ENCODE measurements around the gene EML6. TPM values are rescaled to one million over a fixed set of nuclear protein-coding genes. Genes with fewer than 3 reads are reported as not detected.

Gene EML6
- total and polyA plus RNA-seq, 2 of the 8 experiments (the other 6 are each of a cell fraction or from before 2014, with no cell fraction given), result 1.2 to 1.6 TPM

- 95% methylated on average over 2 of the region's 2 CpGs; no CpG with 5 or more reads in 1 of the 2 experiments for WGBS, 2 experiments (ENCODE audit: extremely low coverage in 1 of 2, insufficient coverage in 1 of 2, insufficient read length in 1 of 2, insufficient replicate concordance in 2 of 2, low coverage in 1 of 2, low lambda C conversion rate in 2 of 2, missing lambda C conversion rate in 1 of 2)
- Histone ChIP-seq H3K56ac (replicated peaks; ENCODE audit: insufficient read length, low read depth, low read length) (no peak overlapping the region), H3K4me3 (ENCODE audit: extremely low read depth in 1 of 4, insufficient read depth in 2 of 4, low read depth in 3 of 4, low read length in 4 of 4) (no peak overlapping the region), H2BK20ac (ENCODE audit: low read length) (no peak overlapping the region), H4K20me1 (replicated peaks in 1 of 2; ENCODE audit: control insufficient read depth in 1 of 2, insufficient read depth in 2 of 2, low read length in 2 of 2) (peaks cover 11 to 18% of the 10 kb centered on the region in 2 experiments), H3K4ac (replicated peaks; ENCODE audit: insufficient read length, low read depth, low read length) (no peak overlapping the region), H2AK5ac (ENCODE audit: low read depth, low read length) (no peak overlapping the region), H3K14ac (ENCODE audit: insufficient read length) (no peak overlapping the region), H3K9ac (replicated peaks in 1 of 4; ENCODE audit: extremely low read depth in 1 of 4, low read depth in 3 of 4, low read length in 3 of 4) (no peak overlapping the region), H2AFZ (ENCODE audit: low read length) (no peak overlapping the region), H3K18ac (ENCODE audit: extremely low read depth, low read length) (no peak overlapping the region), H3K4me2 (ENCODE audit: insufficient read depth in 1 of 2, low read depth in 2 of 2, low read length in 2 of 2) (no peak overlapping the region), H3K23ac (ENCODE audit: insufficient read length) (no peak overlapping the region), H4K91ac (replicated peaks; ENCODE audit: insufficient read length, low read length) (no peak overlapping the region), H3K36me3 (ENCODE audit: control insufficient read depth in 2 of 4, insufficient read depth in 4 of 4, low read length in 3 of 4) (no peaks in the 10 kb centered on the region), H3K27ac (ENCODE audit: low read depth, low read length) (no peak overlapping the region), H4K8ac (ENCODE audit: extremely low read depth, insufficient read depth, low read length) (no peak overlapping the region), H2BK5ac (ENCODE audit: low read depth, low read length) (no peak overlapping the region), H3K79me2 (ENCODE audit: control insufficient read depth in 1 of 2, insufficient read depth in 2 of 2, low read length in 2 of 2) (peaks cover 3 to 100% of the 10 kb centered on the region in 2 experiments; a peak in 3 of 4 replicates), H2BK120ac (replicated peaks; ENCODE audit: low read depth, low read length) (no peak overlapping the region), H3K27me3 (replicated peaks in 1 of 4; ENCODE audit: control insufficient read depth in 3 of 4, extremely low read depth in 1 of 4, insufficient read depth in 3 of 4, low read length in 3 of 4) (no peaks in the 10 kb centered on the region), H3K4me1 (replicated peaks in 1 of 4; ENCODE audit: control insufficient read depth in 3 of 4, insufficient read depth in 4 of 4, low read length in 3 of 4) (peaks cover 0 to 6% (median 3%) of the 10 kb centered on the region in 4 experiments; a peak in 2 of 7 replicates), H2BK15ac (ENCODE audit: low read length) (no peak overlapping the region), H3K79me1 (ENCODE audit: low read depth, low read length) (no peaks in the 10 kb centered on the region), H3K23me2 (ENCODE audit: low read depth, low read length) (no peaks in the 10 kb centered on the region), H2BK12ac (ENCODE audit: low read depth, low read length) (no peak overlapping the region), H3K9me3 (ENCODE audit: insufficient read depth in 2 of 2, low read depth in 1 of 2, low read length in 1 of 2) (no peaks in the 10 kb centered on the region), H4K5ac (ENCODE audit: insufficient read length, low read depth, low read length) (no peak overlapping the region)
- ChIA-PET POLR2A (ENCODE audit: partially characterized antibody) (no interaction called here), CTCF (ENCODE audit: partially characterized antibody) (interaction anchor here (1.2 to 4.4 kb wide), 2 partner anchors 111 to 157 kb away, joined by 3 to 20 read pairs; no protein-coding TSS in a partner anchor)
- TF ChIP-seq, protein P1, sequence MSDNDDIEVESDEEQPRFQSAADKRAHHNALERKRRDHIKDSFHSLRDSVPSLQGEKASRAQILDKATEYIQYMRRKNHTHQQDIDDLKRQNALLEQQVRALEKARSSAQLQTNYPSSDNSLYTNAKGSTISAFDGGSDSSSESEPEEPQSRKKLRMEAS (IDR thresholded peaks at IDR 0.05), result no peak
- TF ChIP-seq NRF1 (IDR thresholded peaks at IDR 0.05; ENCODE audit: low read depth, low read length) (no peak), CEBPB (IDR thresholded peaks at IDR 0.05; ENCODE audit: low read depth, low read length) (0 out of 2 replicates have a peak, but pooled peaks have one; percentile 37)
- FAIRE-seq, result no peak
- DNase-seq (ENCODE audit: low read depth in 1 of 2, low spot score in 2 of 2), result no peak
Measured at GRCh38 chr2:55010915-55011314, 287.5 kb downstream of the EML6 start.
